Forelimb muscle (tissue), 1 donor: ENCODE data around the gene TMEM132D. TPM values are rescaled to one million over a fixed set of nuclear protein-coding genes. Genes with fewer than 3 reads are reported as not detected.

Experiments
- DNase-seq: peaks from one replicate; pipeline ENCODE4 v3.0.0-alpha.2; 2013; ENCODE audit warnings: low read depth
- polyA plus RNA-seq: library from polyadenylated mRNA; unstranded; fragments of 120-200 nt; gene quantifications from one replicate; pipeline ENCODE4 v1.2.1, GENCODE V29; 2013; ENCODE audit not compliant: insufficient read length

The TMEM132D gene
- polyA plus RNA-seq, 1 donor, result 0.52 TPM

GRCh38 chr12:129662234-129662633 is 241.6 kb downstream of the TMEM132D start:
- DNase-seq, result no peak

DNA sequence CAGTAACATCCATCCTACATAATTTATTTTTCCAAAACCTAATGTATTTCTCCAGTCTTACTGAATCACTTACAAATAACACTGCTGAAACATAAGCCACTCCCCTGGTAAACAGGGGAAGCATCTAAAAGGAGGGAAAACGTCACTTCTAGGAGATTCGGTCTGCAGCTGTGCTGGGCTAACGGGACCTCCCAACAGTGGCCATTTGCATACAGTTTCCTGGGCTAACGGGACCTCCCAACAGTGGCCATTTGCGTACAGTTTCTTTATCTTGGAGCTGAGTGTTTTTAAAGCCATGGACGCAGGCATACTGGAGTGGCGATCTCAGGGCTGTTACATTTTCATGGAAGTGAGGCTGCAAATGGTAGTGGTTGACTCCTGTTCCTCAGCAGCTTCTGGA is 242.9 kb downstream of the TMEM132D start:
- DNase-seq, result no peak

DNA sequence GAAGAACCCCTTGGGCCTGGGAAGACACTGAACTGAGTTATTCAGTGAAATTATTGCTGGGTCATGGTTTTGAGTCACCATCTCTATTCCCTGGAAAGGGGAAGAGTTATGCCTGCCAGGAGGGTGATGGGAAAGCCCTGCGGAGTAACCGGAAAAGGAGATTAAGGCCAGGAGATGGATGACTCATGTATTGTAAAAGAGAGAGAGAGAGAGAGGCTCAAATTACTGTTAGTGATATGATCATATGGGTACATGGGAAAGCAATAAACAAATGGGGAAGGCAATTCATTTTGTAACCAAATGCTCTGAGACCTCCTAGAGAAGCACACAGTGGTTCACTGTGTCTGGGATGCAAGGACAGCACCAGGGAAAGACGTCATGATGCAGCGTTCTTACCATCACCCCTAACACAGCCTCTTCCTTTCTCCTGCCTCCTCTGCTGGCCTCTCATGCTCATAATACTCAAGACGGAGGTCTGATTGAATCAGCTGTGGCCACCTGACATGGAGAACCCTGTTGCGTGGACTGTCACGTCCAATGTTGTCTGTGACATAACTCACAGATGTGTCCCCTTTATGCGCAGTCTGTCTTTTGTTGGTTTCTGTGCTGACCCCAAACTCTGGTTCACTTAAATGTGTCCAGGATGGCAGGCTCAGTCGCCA is 243.7 kb downstream of the TMEM132D start:
- no peak for DNase-seq

DNA sequence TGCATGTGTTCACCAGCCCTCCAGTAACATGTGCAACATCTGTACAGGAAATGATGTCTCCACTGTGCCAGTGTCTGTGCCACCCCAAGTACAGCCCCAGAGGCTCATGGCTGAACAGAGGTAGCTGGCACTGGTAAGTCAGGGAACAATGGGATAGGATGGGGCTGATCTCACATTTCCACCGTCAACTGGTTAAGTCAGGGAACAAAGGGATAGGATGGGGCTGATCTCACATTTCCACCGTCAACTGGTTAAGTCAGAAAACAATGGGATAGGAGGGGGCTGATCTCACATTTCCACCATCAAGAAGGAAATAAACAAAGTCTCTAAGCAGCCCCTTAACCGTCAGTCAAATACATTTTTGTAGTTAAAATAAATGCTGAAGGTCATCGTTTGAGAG is 246.6 kb downstream of the TMEM132D start:
- no peak for DNase-seq

DNA sequence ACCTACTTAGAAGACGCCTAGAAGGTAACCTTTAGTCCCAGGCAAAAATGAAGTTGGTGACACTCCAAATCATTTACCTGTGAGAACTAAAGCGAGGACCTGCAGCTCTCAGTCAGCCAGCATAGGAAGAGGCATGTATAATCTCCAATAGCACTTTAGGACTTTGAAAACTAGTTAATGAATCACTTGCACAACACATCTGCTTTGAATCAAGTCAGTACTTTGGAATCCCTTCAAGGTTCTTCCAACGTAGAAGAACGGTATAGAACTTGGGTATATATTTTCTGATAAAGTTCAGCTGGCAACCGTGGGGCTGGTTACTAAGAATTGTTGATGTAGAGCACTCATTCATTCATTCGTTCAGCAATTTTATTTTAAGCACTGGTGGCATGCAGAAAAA is 251.9 kb downstream of the TMEM132D start:
- DNase-seq, result no peak

DNA sequence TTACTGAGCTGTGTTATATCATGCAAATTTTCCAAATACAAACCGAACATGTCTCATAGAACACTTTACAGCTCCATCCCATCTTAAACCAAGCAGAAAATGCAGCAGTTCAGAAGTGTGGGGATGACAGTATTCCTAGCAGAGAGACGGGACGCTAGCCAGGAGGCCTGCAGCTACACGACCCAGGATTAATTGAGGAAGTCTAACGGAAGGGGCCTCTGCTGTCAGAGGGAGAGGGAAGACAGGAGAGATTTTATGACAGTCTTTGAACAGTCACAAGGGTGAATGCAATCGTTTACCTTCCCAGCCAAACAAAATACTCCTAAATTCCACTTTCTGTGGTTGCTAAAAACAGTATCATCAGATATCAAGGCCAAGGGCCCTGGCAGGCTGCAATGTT is 261.9 kb downstream of the TMEM132D start:
- DNase-seq, result no peak

- no peak for DNase-seq
Measured at GRCh38 chr12:129635021-129635685, 268.7 kb downstream of the TMEM132D start.

DNA sequence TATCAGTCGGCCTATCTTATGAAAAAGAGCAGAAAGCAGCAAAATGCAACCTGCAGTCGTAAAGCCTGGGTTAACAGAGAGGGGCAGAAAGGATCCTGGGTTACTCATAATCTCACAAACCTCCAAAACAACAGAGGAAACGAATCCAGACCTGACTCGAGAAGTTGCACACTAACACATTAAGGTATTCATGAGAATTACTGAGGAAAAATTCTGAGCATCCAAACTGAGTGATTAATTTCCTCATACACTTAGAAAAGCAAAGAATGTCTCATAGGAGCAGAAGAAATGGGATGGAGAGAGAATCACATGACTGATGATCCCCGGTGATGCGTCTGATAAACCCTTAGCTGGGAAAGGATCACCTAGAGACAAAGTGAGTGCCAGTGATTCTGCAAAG is 272.5 kb downstream of the TMEM132D start:
- DNase-seq, result no peak

GRCh38 chr12:129629901-129630300 is 273.9 kb downstream of the TMEM132D start:
- no peak for DNase-seq

DNA sequence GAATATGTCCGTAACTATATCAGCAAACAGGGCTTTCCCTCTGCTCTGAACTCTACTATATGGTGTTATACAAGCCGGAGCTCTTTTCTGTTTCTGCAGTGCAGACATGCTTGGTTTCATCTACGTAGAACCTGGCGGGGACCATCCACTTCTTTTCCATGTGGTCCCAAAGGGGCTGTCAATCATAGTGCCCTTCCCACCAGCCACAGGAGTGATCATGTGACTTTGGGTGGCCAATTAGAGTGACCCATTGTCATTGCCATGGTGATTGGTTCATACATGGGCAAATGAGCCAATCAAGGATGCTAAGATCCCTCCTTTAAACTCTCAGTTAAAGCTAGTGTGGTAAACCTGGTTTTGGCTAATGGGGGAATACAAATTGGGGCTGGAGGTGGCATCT is 281.3 kb downstream of the TMEM132D start:
- no peak for DNase-seq

- DNase-seq, result no peak
Measured at GRCh38 chr12:129619271-129619670, 284.6 kb downstream of the TMEM132D start.

GRCh38 chr12:129617849-129618248 is 286.0 kb downstream of the TMEM132D start:
- no peak for DNase-seq

DNA sequence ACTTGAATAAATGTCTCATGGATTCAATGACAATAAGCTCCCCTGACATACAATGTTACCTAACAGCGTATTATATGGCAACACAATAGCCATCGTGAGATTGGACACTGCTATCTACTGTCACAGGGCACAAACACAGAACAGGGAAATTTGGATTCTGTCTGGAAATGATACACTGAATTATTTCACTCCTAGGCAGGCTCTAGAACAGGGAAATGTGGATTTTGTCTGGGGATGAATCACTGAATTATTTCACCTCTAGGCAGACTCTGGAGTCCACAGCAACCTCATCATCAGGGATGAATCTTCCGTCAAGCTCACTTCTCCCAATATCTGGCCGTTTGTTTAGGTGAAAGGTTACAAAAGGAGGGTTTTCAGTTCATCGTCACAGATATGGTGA is 288.8 kb downstream of the TMEM132D start:
- no peak for DNase-seq

- no peak for DNase-seq
Measured at GRCh38 chr12:129614221-129614885, 289.5 kb downstream of the TMEM132D start.

DNA sequence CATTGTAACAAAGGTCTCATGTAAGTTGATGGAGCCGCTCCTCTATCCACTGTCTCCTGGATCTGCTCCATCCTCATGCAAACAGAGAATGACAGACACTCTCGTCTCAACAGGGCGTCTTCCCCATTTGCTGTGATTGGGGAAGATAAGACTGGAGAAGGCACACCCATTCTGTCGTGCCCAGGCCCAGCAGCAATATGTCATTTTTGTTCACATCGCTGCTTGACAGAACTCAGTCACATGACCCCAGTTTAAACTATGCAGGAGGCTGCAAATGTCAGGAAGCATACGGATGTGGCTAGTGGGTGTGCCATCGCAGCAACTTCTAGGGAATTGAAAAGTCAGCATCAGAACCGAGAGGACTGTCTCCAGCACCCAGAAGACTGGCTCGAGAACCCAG is 290.5 kb downstream of the TMEM132D start:
- no peak for DNase-seq

GRCh38 chr12:129610601-129611120 is 293.2 kb downstream of the TMEM132D start:
- no peak for DNase-seq

- no peak for DNase-seq
Measured at GRCh38 chr12:129607756-129608155, 296.1 kb downstream of the TMEM132D start.

- no peak for DNase-seq
Measured at GRCh38 chr12:129607301-129607700, 296.5 kb downstream of the TMEM132D start.

DNA sequence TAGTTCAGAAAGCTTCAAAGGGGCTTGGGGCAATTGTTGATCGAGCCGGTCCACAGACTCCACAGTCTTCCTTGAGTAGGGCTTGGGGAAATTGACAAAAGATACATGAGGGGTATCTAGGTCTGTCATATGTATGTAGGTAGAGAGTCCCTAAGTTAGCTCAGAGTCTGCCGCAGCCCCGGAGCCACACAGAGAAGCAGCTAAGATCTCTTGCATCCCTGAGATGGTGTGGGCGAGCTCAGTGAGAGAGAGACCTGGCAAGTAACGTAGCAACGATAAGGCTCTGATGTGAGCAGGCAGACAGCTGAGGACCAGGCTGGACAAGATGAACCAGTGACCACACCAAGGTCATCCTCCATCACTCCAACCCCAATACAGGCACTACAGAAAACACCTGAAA is 297.6 kb downstream of the TMEM132D start:
- no peak for DNase-seq

- no peak for DNase-seq
Measured at GRCh38 chr12:129605666-129606065, 298.2 kb downstream of the TMEM132D start.

- no peak for DNase-seq
Measured at GRCh38 chr12:129604506-129604905, 299.3 kb downstream of the TMEM132D start.

DNA sequence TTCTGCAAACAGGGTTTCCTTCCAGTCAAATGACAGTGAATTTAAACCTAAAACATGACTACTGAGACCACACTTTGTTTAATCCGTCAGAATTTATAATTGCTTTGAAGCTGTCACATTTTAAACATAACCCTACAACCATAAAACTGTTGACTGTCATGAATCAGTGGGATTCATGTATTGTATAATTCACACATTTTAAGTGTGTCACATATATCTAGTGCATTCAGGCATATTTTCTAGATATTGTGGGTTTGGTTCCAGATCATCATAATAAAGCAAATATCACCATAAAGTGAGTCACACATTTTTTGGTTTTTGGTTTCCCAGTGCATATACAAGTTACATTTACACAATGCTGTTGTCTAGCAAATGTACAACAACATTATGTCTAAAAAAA is 304.4 kb downstream of the TMEM132D start:
- no peak for DNase-seq

DNA sequence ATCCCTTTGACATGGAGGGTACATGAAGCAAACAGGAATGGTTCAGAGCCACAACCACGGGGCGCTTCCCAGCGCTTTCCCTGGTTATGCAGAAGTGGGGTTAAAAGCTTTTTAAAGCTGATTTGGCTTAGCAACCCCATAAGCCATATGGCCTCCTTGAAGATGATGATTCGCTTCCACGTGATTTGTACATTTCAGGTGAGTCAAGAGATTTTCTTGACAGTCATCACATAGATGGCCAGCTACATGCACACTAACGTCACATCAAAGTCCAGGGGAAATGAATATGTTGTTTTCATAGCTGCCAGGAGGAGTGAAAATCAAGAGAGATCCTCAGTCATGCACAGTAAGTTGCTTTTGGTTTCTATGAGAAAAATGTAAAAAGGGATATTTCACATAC is 309.7 kb downstream of the TMEM132D start:
- no peak for DNase-seq
